ENCODE measurements around the gene RAI1.

Gene RAI1

GRCh38 chr17:17796787-17797061 lies 115.5 kb downstream of the RAI1 start:
- no peak for TF ChIP-seq FOXA1 (IDR thresholded peaks at IDR 0.05)
- TF ChIP-seq FOXM1 (IDR thresholded peaks at IDR 0.05; ENCODE audit: borderline replicate concordance) = no peak
- TF ChIP-seq CTBP1 (IDR thresholded peaks at IDR 0.05; ENCODE audit: borderline replicate concordance) = no peak
- no peak for TF ChIP-seq SUZ12 (IDR thresholded peaks at IDR 0.05)
- TF ChIP-seq SP1 (IDR thresholded peaks at IDR 0.05) = no peak
- no peak for TF ChIP-seq L3MBTL2 (conservative IDR thresholded peaks at IDR 0.05)
- no peak for TF ChIP-seq ARNT (IDR thresholded peaks at IDR 0.05)
- no peak for TF ChIP-seq HDGF (IDR thresholded peaks at IDR 0.05; ENCODE audit: borderline replicate concordance)
- CTCF ChIA-PET = interaction anchor here (1.2 kb wide), 1 partner anchor 116 kb away, joined by 3 read pairs; no protein-coding TSS in a partner anchor
- no peak for DNase-seq (ENCODE audit: extremely low spot score)
- POLR2A ChIA-PET = interaction anchor here (1.0 kb wide), 1 partner anchor 13 kb away, joined by 3 read pairs; no protein-coding TSS in a partner anchor

- CTCF ChIA-PET = interaction anchor here (1.2 kb wide), 1 partner anchor 117 kb away, joined by 3 read pairs; no protein-coding TSS in a partner anchor
- TF ChIP-seq BHLHE40 (IDR thresholded peaks at IDR 0.05; ENCODE audit: borderline replicate concordance) (no peak), ARNT (IDR thresholded peaks at IDR 0.05) (no peak)
- POLR2A ChIA-PET = interaction anchor here (1.0 kb wide), 1 partner anchor 13 kb away, joined by 3 read pairs; no protein-coding TSS in a partner anchor
- no peak for DNase-seq (ENCODE audit: extremely low spot score)
These were observed 116.0 kb downstream of the RAI1 start for GRCh38 chr17:17797119-17797809.

- POLR2A ChIA-PET = no interaction called here
These were observed 116.8 kb downstream of the RAI1 start for GRCh38 chr17:17798010-17798556.

GRCh38 chr17:17798573-17799255 lies 117.5 kb downstream of the RAI1 start:
- DNase-seq (ENCODE audit: extremely low spot score) = no peak
- ChIA-PET POLR2A (no interaction called here), CTCF (no interaction called here)
- no peak for TF ChIP-seq SUZ12 (IDR thresholded peaks at IDR 0.05)
- TF ChIP-seq LEF1 (IDR thresholded peaks at IDR 0.05; ENCODE audit: borderline replicate concordance) = no peak
- TF ChIP-seq BHLHE40 (IDR thresholded peaks at IDR 0.05; ENCODE audit: borderline replicate concordance) = no peak

More at GRCh38 chr17:17798010-17798556, 116.8 kb downstream of the RAI1 start:
- TF ChIP-seq TARDBP (IDR thresholded peaks at IDR 0.05) (no peak), CTBP1 (IDR thresholded peaks at IDR 0.05; ENCODE audit: borderline replicate concordance) (no peak), ZNF384 (IDR thresholded peaks at IDR 0.05) (no peak), ELF4 (IDR thresholded peaks at IDR 0.05) (no peak), L3MBTL2 (conservative IDR thresholded peaks at IDR 0.05) (no peak), FOXM1 (IDR thresholded peaks at IDR 0.05; ENCODE audit: borderline replicate concordance) (no peak), ARNT (IDR thresholded peaks at IDR 0.05) (no peak), LEF1 (IDR thresholded peaks at IDR 0.05; ENCODE audit: borderline replicate concordance) (no peak), FOXA1 (IDR thresholded peaks at IDR 0.05) (no peak), BHLHE40 (IDR thresholded peaks at IDR 0.05; ENCODE audit: borderline replicate concordance) (no peak), HDGF (IDR thresholded peaks at IDR 0.05; ENCODE audit: borderline replicate concordance) (no peak), FOXK2 (IDR thresholded peaks at IDR 0.05) (no peak), SP1 (IDR thresholded peaks at IDR 0.05) (no peak), PKNOX1 (IDR thresholded peaks at IDR 0.05) (no peak), NFRKB (IDR thresholded peaks at IDR 0.05) (no peak), SUZ12 (IDR thresholded peaks at IDR 0.05) (no peak)
- no peak for DNase-seq (ENCODE audit: extremely low spot score)
- CTCF ChIA-PET = no interaction called here

- ChIA-PET POLR2A (interaction anchor here (1.5 to 2.5 kb wide), 3 partner anchors 8 to 36 kb away, joined by 3 to 11 read pairs (median 4); partner anchors contain the start of gene SREBF1), CTCF (interaction anchor here (0.7 kb wide), 1 partner anchor 11 kb away, joined by 3 read pairs; no protein-coding TSS in a partner anchor)
- DNase-seq (ENCODE audit: extremely low spot score) = no peak
- TF ChIP-seq L3MBTL2 (conservative IDR thresholded peaks at IDR 0.05) = no peak
- TF ChIP-seq FOXM1 (IDR thresholded peaks at IDR 0.05; ENCODE audit: borderline replicate concordance) = no peak
- no peak for TF ChIP-seq BHLHE40 (IDR thresholded peaks at IDR 0.05; ENCODE audit: borderline replicate concordance)
- no peak for TF ChIP-seq LEF1 (IDR thresholded peaks at IDR 0.05; ENCODE audit: borderline replicate concordance)
- TF ChIP-seq SUZ12 (IDR thresholded peaks at IDR 0.05) = no peak
- no peak for TF ChIP-seq TARDBP (IDR thresholded peaks at IDR 0.05)
- no peak for TF ChIP-seq SP1 (IDR thresholded peaks at IDR 0.05)
- no peak for TF ChIP-seq FOXK2 (IDR thresholded peaks at IDR 0.05)
- TF ChIP-seq FOXA1 (IDR thresholded peaks at IDR 0.05) = no peak
- TF ChIP-seq NFRKB (IDR thresholded peaks at IDR 0.05) = no peak
- TF ChIP-seq PKNOX1 (IDR thresholded peaks at IDR 0.05) = no peak
- TF ChIP-seq HDGF (IDR thresholded peaks at IDR 0.05; ENCODE audit: borderline replicate concordance) = no peak
- no peak for TF ChIP-seq ELF4 (IDR thresholded peaks at IDR 0.05)
These were observed 119.3 kb downstream of the RAI1 start for GRCh38 chr17:17800504-17801021.

GRCh38 chr17:17801800-17802481 lies 120.7 kb downstream of the RAI1 start:
- DNase-seq (ENCODE audit: extremely low spot score) = no peak
- POLR2A ChIA-PET = interaction anchor here (0.6 to 2.5 kb wide), 7 partner anchors 9 to 212 kb away, joined by 3 to 11 read pairs (median 3); partner anchors contain the start of gene SREBF1
- CTCF ChIA-PET = interaction anchor here (0.7 to 0.8 kb wide), 2 partner anchors 117 to 121 kb away, joined by 3 to 4 read pairs; partner anchors contain the start of gene RAI1
- TF ChIP-seq NFRKB (IDR thresholded peaks at IDR 0.05) = no peak
- TF ChIP-seq ARNT (IDR thresholded peaks at IDR 0.05) = no peak
- TF ChIP-seq FOXM1 (IDR thresholded peaks at IDR 0.05; ENCODE audit: borderline replicate concordance) = no peak
- no peak for TF ChIP-seq SUZ12 (IDR thresholded peaks at IDR 0.05)
- no peak for TF ChIP-seq FOXA1 (IDR thresholded peaks at IDR 0.05)
- TF ChIP-seq FOXK2 (IDR thresholded peaks at IDR 0.05) = no peak
- no peak for TF ChIP-seq TARDBP (IDR thresholded peaks at IDR 0.05)
- TF ChIP-seq L3MBTL2 (conservative IDR thresholded peaks at IDR 0.05) = no peak
- TF ChIP-seq ELF4 (IDR thresholded peaks at IDR 0.05) = no peak
- no peak for TF ChIP-seq HDGF (IDR thresholded peaks at IDR 0.05; ENCODE audit: borderline replicate concordance)
- TF ChIP-seq BHLHE40 (IDR thresholded peaks at IDR 0.05; ENCODE audit: borderline replicate concordance) = no peak

All from HEK293T (cell line).